ENCODE measurements around the gene INSR. TPM values are rescaled to one million over a fixed set of nuclear protein-coding genes. Genes with fewer than 3 reads are reported as not detected.
"Not testable (repeated sequence)": the region's sequence is repeated elsewhere in the genome, so short reads cannot be mapped to it uniquely, and the experiment has no call there.

The INSR gene
- total RNA-seq, 1 donor from 2014 or later, result 19.8 TPM

GRCh38 chr19:7224209-7224686 is 70.0 kb downstream of the INSR start:
- peak; percentile 80 for DNase-seq (ENCODE audit: low read depth)

- no peak for DNase-seq (ENCODE audit: low read depth)
Measured at GRCh38 chr19:7223429-7223828, 70.8 kb downstream of the INSR start.

- no peak for DNase-seq (ENCODE audit: low read depth)
Measured at GRCh38 chr19:7219056-7219455, 75.2 kb downstream of the INSR start.

GRCh38 chr19:7217861-7218260 is 76.4 kb downstream of the INSR start:
- no peak for DNase-seq (ENCODE audit: low read depth)

- no peak for DNase-seq (ENCODE audit: low read depth)
Measured at GRCh38 chr19:7216373-7216902, 77.8 kb downstream of the INSR start.

GRCh38 chr19:7215176-7215575 is 79.0 kb downstream of the INSR start:
- DNase-seq (ENCODE audit: low read depth), result no peak

- no peak for DNase-seq (ENCODE audit: low read depth)
Measured at GRCh38 chr19:7214324-7215089, 79.7 kb downstream of the INSR start.

GRCh38 chr19:7213628-7214323 is 80.4 kb downstream of the INSR start:
- DNase-seq (ENCODE audit: low read depth), result peak; percentile 26

GRCh38 chr19:7211191-7211951 is 82.8 kb downstream of the INSR start:
- DNase-seq (ENCODE audit: low read depth), result peak; percentile 9

GRCh38 chr19:7210359-7210758 is 83.9 kb downstream of the INSR start:
- no peak for DNase-seq (ENCODE audit: low read depth)

GRCh38 chr19:7209597-7210325 is 84.5 kb downstream of the INSR start:
- not testable (repeated sequence) for DNase-seq (ENCODE audit: low read depth)

GRCh38 chr19:7209036-7209435 is 85.2 kb downstream of the INSR start:
- not testable (repeated sequence) for DNase-seq (ENCODE audit: low read depth)

- no peak for DNase-seq (ENCODE audit: low read depth)
Measured at GRCh38 chr19:7203332-7203731, 90.9 kb downstream of the INSR start.

- DNase-seq (ENCODE audit: low read depth), result no peak
Measured at GRCh38 chr19:7202888-7203287, 91.3 kb downstream of the INSR start.

GRCh38 chr19:7200736-7201135 is 93.5 kb downstream of the INSR start:
- no peak for DNase-seq (ENCODE audit: low read depth)

- peak; percentile 52 for DNase-seq (ENCODE audit: low read depth)
Measured at GRCh38 chr19:7199613-7200533, 94.3 kb downstream of the INSR start.

GRCh38 chr19:7197760-7198696 is 96.2 kb downstream of the INSR start:
- peak; percentile 74 for DNase-seq (ENCODE audit: low read depth)

GRCh38 chr19:7197119-7197759 is 97.0 kb downstream of the INSR start:
- DNase-seq (ENCODE audit: low read depth), result peak; percentile 87

- DNase-seq (ENCODE audit: low read depth), result no peak
Measured at GRCh38 chr19:7196763-7197118, 97.5 kb downstream of the INSR start.

All from renal cortical epithelial cell (primary cell).